Kidney epithelial cell (primary cell): ENCODE data around the gene ELMO1. TPM values are rescaled to one million over a fixed set of nuclear protein-coding genes. Genes with fewer than 3 reads are reported as not detected.

ENCODE experiments used
- DNase-seq: peaks from one replicate; pipeline ENCODE4 v3.0.0-alpha.2; 2010; ENCODE audit warnings: low read depth
- H3K27me3 ChIP-seq: 2 replicates; pipeline ENCODE4 v1.6.0; 2011; ENCODE audit warnings: low read length; ENCODE audit not compliant: control insufficient read depth, insufficient read depth
- H3K36me3 ChIP-seq: 2 replicates; pipeline ENCODE4 v1.5.1; 2011; ENCODE audit warnings: low read length; ENCODE audit not compliant: control insufficient read depth, insufficient read depth
- H3K4me3 ChIP-seq: 2 replicates; pipeline ENCODE4 v1.5.1; 2011; ENCODE audit warnings: low read depth, mild to moderate bottlenecking, control low read depth, low read length
- total RNA-seq: library from RNA; depleted of rRNA; stranded (reverse); fragments of >200 nt; gene quantifications from 2 replicates; pipeline ENCODE4 v1.2.3, GENCODE V29; 2015
- TF ChIP-seq, protein P1 (sequence below): IDR thresholded peaks from 2 replicates; pipeline ENCODE4 v1.5.1; 2011; ENCODE audit warnings: mild to moderate bottlenecking, moderate library complexity, low read length, control low read depth, inconsistent platforms; ENCODE audit not compliant: insufficient read depth, poor library complexity, severe bottlenecking

Gene ELMO1
- total RNA-seq, 1 donor from 2014 or later = 11.4 TPM

DNA sequence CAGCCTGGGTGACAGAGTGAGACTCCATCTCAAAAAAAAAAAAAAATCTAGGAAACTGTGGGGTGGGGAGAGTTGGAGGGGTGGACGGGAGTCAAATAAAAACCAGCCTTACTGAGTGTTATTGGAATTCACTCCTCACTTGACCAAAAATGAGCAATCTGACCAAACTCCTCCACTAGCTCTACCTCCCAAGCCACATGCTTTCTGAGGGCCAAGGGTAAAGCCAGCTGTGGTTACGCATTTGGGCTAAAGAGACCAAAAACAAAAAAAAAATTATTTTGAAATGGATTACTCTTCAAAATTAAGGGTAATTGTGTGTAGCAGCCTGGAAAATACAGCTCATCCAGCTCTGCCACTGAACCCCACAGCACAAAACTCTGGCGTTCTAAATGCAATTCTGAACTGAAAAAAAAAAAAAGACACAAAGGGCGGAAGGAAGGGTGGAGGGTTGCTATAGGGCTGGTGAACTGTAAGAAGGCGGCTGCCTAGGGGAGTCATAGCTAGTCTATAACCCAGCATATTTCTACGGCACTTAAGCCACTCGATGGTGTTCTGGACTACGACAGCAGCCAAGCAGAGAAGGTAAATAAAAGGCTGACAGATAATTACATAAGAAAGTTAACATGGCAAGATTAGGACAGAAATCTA lies 7.8 kb downstream of the ELMO1 start:
- TF ChIP-seq, protein P1, sequence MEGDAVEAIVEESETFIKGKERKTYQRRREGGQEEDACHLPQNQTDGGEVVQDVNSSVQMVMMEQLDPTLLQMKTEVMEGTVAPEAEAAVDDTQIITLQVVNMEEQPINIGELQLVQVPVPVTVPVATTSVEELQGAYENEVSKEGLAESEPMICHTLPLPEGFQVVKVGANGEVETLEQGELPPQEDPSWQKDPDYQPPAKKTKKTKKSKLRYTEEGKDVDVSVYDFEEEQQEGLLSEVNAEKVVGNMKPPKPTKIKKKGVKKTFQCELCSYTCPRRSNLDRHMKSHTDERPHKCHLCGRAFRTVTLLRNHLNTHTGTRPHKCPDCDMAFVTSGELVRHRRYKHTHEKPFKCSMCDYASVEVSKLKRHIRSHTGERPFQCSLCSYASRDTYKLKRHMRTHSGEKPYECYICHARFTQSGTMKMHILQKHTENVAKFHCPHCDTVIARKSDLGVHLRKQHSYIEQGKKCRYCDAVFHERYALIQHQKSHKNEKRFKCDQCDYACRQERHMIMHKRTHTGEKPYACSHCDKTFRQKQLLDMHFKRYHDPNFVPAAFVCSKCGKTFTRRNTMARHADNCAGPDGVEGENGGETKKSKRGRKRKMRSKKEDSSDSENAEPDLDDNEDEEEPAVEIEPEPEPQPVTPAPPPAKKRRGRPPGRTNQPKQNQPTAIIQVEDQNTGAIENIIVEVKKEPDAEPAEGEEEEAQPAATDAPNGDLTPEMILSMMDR = no peak
- H3K36me3 ChIP-seq = no peaks in the 10 kb centered on the region
- no peaks in the 10 kb centered on the region for H3K27me3 ChIP-seq
- no peak overlapping the region for H3K4me3 ChIP-seq
- DNase-seq = no peak

DNA sequence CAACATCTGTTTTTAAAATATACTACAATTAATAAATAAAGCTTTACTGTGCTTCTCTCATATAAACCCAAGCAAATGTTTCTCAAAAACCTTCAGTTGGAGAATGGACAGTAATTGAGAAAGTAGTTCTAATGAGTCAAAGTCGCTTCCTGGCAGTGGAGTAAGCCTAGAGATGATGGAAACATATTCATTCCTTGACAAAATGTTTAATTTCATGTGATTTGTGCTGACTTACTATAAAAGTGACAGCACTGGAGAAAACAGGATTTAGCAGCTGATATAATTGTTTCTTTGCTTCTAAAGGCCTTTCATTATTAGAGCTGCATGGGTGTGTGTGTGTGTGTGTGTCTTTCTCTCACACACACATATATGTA lies 9.0 kb downstream of the ELMO1 start:
- Histone ChIP-seq H3K4me3 (no peak overlapping the region), H3K27me3 (no peaks in the 10 kb centered on the region), H3K36me3 (no peaks in the 10 kb centered on the region)
- TF ChIP-seq, protein P1 = no peak
- DNase-seq = no peak

DNA sequence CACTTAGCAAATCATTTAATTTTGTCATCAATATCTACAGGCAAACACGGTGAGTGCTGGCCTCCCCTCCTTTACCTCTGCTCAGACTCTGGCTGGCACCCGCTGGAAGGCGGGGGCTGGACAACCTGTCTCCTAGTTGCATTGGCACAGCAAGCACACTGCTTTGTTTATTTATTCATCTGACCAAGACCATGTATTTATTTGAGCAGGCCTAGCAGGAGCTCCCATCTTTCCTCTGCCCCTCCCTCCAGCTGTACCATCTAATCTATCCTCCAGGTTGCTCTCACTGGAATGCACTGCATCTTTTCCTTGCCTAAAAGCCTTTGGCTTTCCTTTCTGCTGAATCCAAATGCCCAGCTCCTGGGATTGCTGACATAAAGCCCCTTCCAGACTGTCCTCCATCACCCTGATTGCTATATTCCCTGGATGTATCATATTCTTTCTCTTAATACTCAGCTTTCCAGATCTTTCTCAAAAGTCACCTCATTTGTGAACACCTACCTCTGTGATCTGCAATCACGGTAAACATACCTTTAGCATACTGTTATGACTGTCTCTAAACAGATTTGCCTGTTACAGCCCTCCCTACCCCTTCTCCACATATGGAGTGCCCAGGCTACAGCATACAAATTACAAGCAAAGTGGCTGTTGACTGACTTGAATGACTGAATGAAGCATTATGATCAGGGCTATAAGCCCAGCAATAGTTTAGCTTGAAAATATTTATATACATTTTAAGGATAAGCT lies 9.6 kb downstream of the ELMO1 start:
- H3K36me3 ChIP-seq = no peaks in the 10 kb centered on the region
- TF ChIP-seq, protein P1 = no peak
- DNase-seq = no peak
- no peaks in the 10 kb centered on the region for H3K27me3 ChIP-seq
- H3K4me3 ChIP-seq = no peak overlapping the region

DNA sequence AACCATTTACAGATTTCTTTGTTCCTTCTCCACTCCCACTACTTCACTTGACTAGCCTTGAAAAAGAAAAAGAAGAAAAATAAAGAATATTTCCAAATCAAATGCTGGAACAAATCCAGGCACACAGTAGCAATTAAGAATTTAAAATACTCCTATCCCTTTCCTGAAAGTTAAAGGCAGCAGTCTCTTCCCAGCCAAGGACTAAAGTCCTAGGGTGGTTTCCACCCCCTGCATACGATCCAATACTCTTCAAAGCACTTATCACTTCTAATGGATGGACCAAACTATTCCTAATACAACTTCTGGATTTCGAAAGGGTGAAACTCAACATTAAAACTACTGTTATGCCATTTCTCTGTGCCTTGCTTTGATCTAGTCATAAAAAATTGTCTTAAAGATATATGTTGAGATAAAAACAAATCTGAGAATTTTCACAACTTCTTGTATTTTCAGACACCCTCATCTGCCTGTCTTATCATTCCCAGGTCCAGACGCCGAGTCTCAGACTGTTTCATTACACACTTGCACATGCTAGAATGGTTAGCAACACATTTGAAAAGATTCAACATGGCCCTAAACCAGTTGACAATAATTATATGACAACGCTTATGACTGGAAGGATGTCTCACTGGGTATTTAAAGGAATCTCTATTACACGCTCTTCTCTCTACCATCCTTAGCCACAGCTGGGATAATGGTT lies 13.4 kb downstream of the ELMO1 start:
- DNase-seq = no peak
- TF ChIP-seq, protein P1 = no peak
- Histone ChIP-seq H3K4me3 (no peak overlapping the region), H3K27me3 (no peaks in the 10 kb centered on the region), H3K36me3 (no peaks in the 10 kb centered on the region)

DNA sequence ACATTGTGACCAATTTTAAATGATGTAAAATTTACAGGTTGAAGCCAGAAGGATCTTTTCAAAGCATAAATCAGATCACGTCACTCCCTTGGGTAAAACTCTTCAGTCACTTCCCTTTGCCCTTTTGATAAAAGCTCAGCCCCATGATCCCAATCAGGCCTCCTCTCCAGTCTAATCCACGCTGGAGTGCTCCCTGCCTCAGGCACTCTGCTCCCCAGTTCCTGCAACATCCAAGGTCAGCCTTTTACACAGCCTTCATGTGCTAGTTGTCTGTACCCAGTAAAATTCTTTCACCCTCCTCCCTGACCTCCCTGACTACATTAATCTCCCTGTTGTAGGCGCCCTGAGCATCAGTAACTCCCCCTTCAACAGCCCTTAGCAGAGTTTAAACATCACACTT lies 14.1 kb downstream of the ELMO1 start:
- Histone ChIP-seq H3K27me3 (no peaks in the 10 kb centered on the region), H3K4me3 (no peak overlapping the region), H3K36me3 (no peaks in the 10 kb centered on the region)
- no peak for DNase-seq
- TF ChIP-seq, protein P1 = no peak
